HepG2 (cell line): ENCODE measurements around the gene OGFR. TPM values are rescaled to one million over a fixed set of nuclear protein-coding genes. Genes with fewer than 3 reads are reported as not detected.

Source experiments
- ATF7 ChIP-seq, 2 experiments: fragments of 450-650 bp in 1 of 2; sonication (generic) in 1 of 2; formaldehyde crosslinking in 1 of 2; IDR thresholded peaks; 2 replicates each; pipeline versions ENCODE4 v1.4.0 to v1.6.1; 2016 to 2020; ENCODE audit warnings: antibody characterized with exemption in 1 of 2, mild to moderate bottlenecking in 1 of 2, missing genetic modification reagents in 1 of 2
- FOXP1 ChIP-seq, 2 experiments: fragments of 450-650 bp in 1 of 2; IDR thresholded peaks; 2 replicates each; pipeline ENCODE4 v1.6.1; 2017 to 2018; ENCODE audit warnings: antibody characterized with exemption in 1 of 2
- GABPA ChIP-seq, 2 experiments: IDR thresholded peaks; 2 replicates each; pipeline ENCODE4 v1.6.1; 2011 to 2016; ENCODE audit warnings: low read depth in 2 of 2, low read length in 1 of 2, missing biosample characterization in 1 of 2, missing genetic modification characterization in 1 of 2
- HDAC2 ChIP-seq: sonication (generic); formaldehyde crosslinking; IDR thresholded peaks from 2 replicates; pipeline ENCODE4 v1.4.0; 2020; ENCODE audit warnings: missing genetic modification reagents
- KDM4B ChIP-seq: sonication (generic); formaldehyde crosslinking; IDR thresholded peaks from 2 replicates; pipeline ENCODE4 v1.4.0; 2020; ENCODE audit warnings: missing genetic modification reagents
- KLF9 ChIP-seq: IDR thresholded peaks from 2 replicates; pipeline ENCODE4 v1.6.1; 2016; ENCODE audit warnings: low read depth
- NFIB ChIP-seq: sonication (generic); formaldehyde crosslinking; IDR thresholded peaks from 2 replicates; pipeline ENCODE4 v1.9.0; 2021; ENCODE audit warnings: missing genetic modification reagents, mild to moderate bottlenecking, borderline replicate concordance
- NR2F6 ChIP-seq, 2 experiments: IDR thresholded peaks; 2 replicates each; pipeline ENCODE4 v1.6.1; 2016; ENCODE audit warnings: antibody characterized with exemption in 1 of 2, mild to moderate bottlenecking in 1 of 2
- PAXIP1 ChIP-seq: sonication (generic); formaldehyde crosslinking; conservative IDR thresholded peaks from 2 replicates; pipeline ENCODE4 v1.4.0; 2020; ENCODE audit warnings: mild to moderate bottlenecking, missing genetic modification reagents, moderate library complexity
- PHF20 ChIP-seq: sonication (generic); formaldehyde crosslinking; IDR thresholded peaks from 2 replicates; pipeline ENCODE4 v1.5.0; 2020; ENCODE audit warnings: mild to moderate bottlenecking, missing genetic modification reagents
- RELA ChIP-seq: sonication (generic); formaldehyde crosslinking; IDR thresholded peaks from 2 replicates; pipeline ENCODE4 v1.4.0; 2020; ENCODE audit warnings: missing genetic modification reagents
- THYN1 ChIP-seq: sonication (generic); formaldehyde crosslinking; IDR thresholded peaks from 2 replicates; pipeline ENCODE4 v1.8.1; 2023; ENCODE audit warnings: low read depth, mild to moderate bottlenecking, moderate library complexity, missing genetic modification reagents, borderline replicate concordance
- YEATS2 ChIP-seq: sonication (generic); formaldehyde crosslinking; IDR thresholded peaks from 2 replicates; pipeline ENCODE4 v1.4.0; 2020; ENCODE audit warnings: missing genetic modification reagents, borderline replicate concordance
- ZNF10 ChIP-seq: sonication (generic); formaldehyde crosslinking; IDR thresholded peaks from 2 replicates; pipeline ENCODE4 v1.4.0; 2020; ENCODE audit warnings: mild to moderate bottlenecking, low read depth, missing genetic modification reagents, borderline replicate concordance
- ZNF142 ChIP-seq: sonication (generic); formaldehyde crosslinking; IDR thresholded peaks from 2 replicates; pipeline ENCODE4 v1.4.0; 2020; ENCODE audit warnings: missing genetic modification reagents
- ZNF274 ChIP-seq: sonication (generic); formaldehyde crosslinking; IDR thresholded peaks from 2 replicates; pipeline ENCODE4 v1.5.1; 2020; ENCODE audit warnings: mild to moderate bottlenecking, missing genetic modification reagents
- ZNF589 ChIP-seq: sonication (generic); formaldehyde crosslinking; conservative IDR thresholded peaks from 2 replicates; pipeline ENCODE4 v1.8.0; 2022; ENCODE audit warnings: mild to moderate bottlenecking, moderate library complexity, missing genetic modification reagents
- ZNF674 ChIP-seq: sonication (generic); formaldehyde crosslinking; IDR thresholded peaks from 2 replicates; pipeline ENCODE4 v1.5.0; 2020; ENCODE audit warnings: low read depth, mild to moderate bottlenecking, missing genetic modification reagents
- ZNF839 ChIP-seq: sonication (generic); formaldehyde crosslinking; IDR thresholded peaks from 2 replicates; pipeline ENCODE4 v1.4.0; 2020; ENCODE audit warnings: missing genetic modification reagents, mild to moderate bottlenecking, borderline replicate concordance
- polyA plus RNA-seq, 8 experiments: library from polyadenylated mRNA; depleted of rRNA in 3 of 8; stranded (reverse) in 7 of 8; unstranded in 1 of 8; fragments of >200 nt; fragmentation: Illumina TruSeq in 4 of 8; extraction: Trizol in 4 of 8; gene quantifications; 2 replicates each; pipeline versions ENCODE4 v1.2.1 to v1.2.3, GENCODE V29; 2011 to 2016; ENCODE audit warnings: low read depth in 4 of 8, missing spikeins in 1 of 8, mixed read lengths in 1 of 8; ENCODE audit not compliant: insufficient read depth in 1 of 8
- total RNA-seq, 5 experiments: library from RNA; depleted of rRNA; stranded (reverse); fragments of >200 nt; fragmentation: Illumina TruSeq; extraction: Trizol; gene quantifications; 2 replicates each; pipeline ENCODE4 v1.2.3, GENCODE V29; 2016; ENCODE audit warnings: low read depth in 1 of 5

Gene OGFR
- total and polyA plus RNA-seq, 2 of the 13 experiments (the other 11 are each of a cell fraction or from before 2014, with no cell fraction given) = 47.7 to 81.8 TPM

GRCh38 chr20:62804627-62805154, at the start of gene OGFR (continued):
- TF ChIP-seq ZNF142 (CRISPR knock-in tag) (peak; percentile 63; the same call in 1 of the 2 replicates), RELA (CRISPR knock-in tag) (no peak), KLF9 (CRISPR knock-in tag) (no peak), ZNF674 (CRISPR knock-in tag) (no peak), ATF7 (IDR thresholded peaks at IDR 0.05) (no peak), ATF7 (CRISPR knock-in tag; IDR thresholded peaks at IDR 0.05) (no peak), FOXP1 (IDR thresholded peaks at IDR 0.05) (no peak), FOXP1 (CRISPR knock-in tag; IDR thresholded peaks at IDR 0.05) (no peak), KDM4B (peak; percentile 82; the same call in 1 of the 2 replicates), HDAC2 (no peak), NFIB (CRISPR knock-in tag) (no peak), NR2F6 (IDR thresholded peaks at IDR 0.05) (no peak), NR2F6 (CRISPR knock-in tag; IDR thresholded peaks at IDR 0.05) (peak; percentile 50; the same call in 1 of the 2 replicates), PAXIP1 (CRISPR knock-in tag) (no peak), GABPA (IDR thresholded peaks at IDR 0.05; ENCODE audit: low read depth, low read length) (no peak), GABPA (CRISPR knock-in tag; IDR thresholded peaks at IDR 0.05; ENCODE audit: low read depth) (no peak), ZNF274 (CRISPR knock-in tag) (no peak; the same call in 1 of the 2 replicates), PHF20 (peak; percentile 51; the same call in 1 of the 2 replicates), ZNF589 (CRISPR knock-in tag) (peak; percentile 89), ZNF10 (CRISPR knock-in tag) (no peak), THYN1 (no peak), YEATS2 (CRISPR knock-in tag) (no peak), ZNF839 (CRISPR knock-in tag) (no peak)
